WERI-Rb-1 (cell line): Measurements from ENCODE around the gene RIN2.
A peak's percentile ranks its signal among the peaks of the same experiment; 100 is the strongest.

Source experiments
- DNase-seq: peaks from one replicate; pipeline ENCODE4 v3.0.0-alpha.2; 2020
- H3K27ac ChIP-seq: fragments of 250-450 bp; sonication (Bioruptor Pico); 2 replicates; pipeline ENCODE4 v1.5.1; 2020; ENCODE audit warnings: mild to moderate bottlenecking, moderate library complexity
- H3K27me3 ChIP-seq: fragments of 250-450 bp; sonication (Bioruptor Pico); 2 replicates; pipeline ENCODE4 v1.5.1; 2021; ENCODE audit warnings: mild to moderate bottlenecking, low read depth, moderate library complexity; ENCODE audit not compliant: insufficient read depth, severe bottlenecking
- H3K36me3 ChIP-seq: fragments of 250-450 bp; sonication (Bioruptor Pico); 2 replicates; pipeline ENCODE4 v1.5.1; 2020; ENCODE audit warnings: mild to moderate bottlenecking, moderate library complexity
- H3K4me3 ChIP-seq: 2 replicates; pipeline ENCODE4 v1.5.1; 2011; ENCODE audit warnings: low read depth, mild to moderate bottlenecking, control low read depth, low read length
- H3K9me3 ChIP-seq: fragments of 250-450 bp; sonication (Bioruptor Pico); 2 replicates; pipeline ENCODE4 v1.5.1; 2021; ENCODE audit warnings: mild to moderate bottlenecking, moderate library complexity; ENCODE audit not compliant: severe bottlenecking
- TF ChIP-seq, protein P1 (sequence below): IDR thresholded peaks from 2 replicates; pipeline ENCODE4 v1.5.1; 2011; ENCODE audit warnings: low read depth, mild to moderate bottlenecking, control low read depth, inconsistent platforms, low read length

The RIN2 gene

DNA sequence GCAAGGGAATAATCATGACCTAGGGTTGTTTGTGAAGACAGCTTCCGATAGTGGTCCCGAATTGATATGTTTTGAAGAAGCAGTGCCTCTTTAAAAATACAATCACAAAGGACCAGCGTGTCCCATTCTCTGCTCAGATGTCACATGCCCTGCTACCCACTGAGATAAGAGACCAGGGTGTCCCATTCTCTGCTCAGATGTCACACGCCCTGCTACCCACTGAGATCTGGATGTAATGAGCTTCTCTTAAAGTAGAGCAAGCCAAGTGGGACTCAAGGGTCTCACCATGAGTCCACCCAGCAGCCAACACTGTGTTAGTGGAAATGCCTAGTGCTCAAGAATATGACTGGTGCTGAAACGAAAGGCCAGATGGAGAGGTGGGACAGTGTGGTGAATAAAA is 22.2 kb downstream of the RIN2 start:
- H3K27me3 ChIP-seq, result no peaks in the 10 kb centered on the region
- H3K4me3 ChIP-seq, result no peak overlapping the region
- H3K36me3 ChIP-seq, result no peaks in the 10 kb centered on the region
- H3K9me3 ChIP-seq, result no peaks in the 10 kb centered on the region
- H3K27ac ChIP-seq, result no peak overlapping the region
- DNase-seq, result no peak
- TF ChIP-seq, protein P1, sequence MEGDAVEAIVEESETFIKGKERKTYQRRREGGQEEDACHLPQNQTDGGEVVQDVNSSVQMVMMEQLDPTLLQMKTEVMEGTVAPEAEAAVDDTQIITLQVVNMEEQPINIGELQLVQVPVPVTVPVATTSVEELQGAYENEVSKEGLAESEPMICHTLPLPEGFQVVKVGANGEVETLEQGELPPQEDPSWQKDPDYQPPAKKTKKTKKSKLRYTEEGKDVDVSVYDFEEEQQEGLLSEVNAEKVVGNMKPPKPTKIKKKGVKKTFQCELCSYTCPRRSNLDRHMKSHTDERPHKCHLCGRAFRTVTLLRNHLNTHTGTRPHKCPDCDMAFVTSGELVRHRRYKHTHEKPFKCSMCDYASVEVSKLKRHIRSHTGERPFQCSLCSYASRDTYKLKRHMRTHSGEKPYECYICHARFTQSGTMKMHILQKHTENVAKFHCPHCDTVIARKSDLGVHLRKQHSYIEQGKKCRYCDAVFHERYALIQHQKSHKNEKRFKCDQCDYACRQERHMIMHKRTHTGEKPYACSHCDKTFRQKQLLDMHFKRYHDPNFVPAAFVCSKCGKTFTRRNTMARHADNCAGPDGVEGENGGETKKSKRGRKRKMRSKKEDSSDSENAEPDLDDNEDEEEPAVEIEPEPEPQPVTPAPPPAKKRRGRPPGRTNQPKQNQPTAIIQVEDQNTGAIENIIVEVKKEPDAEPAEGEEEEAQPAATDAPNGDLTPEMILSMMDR, result no peak

DNA sequence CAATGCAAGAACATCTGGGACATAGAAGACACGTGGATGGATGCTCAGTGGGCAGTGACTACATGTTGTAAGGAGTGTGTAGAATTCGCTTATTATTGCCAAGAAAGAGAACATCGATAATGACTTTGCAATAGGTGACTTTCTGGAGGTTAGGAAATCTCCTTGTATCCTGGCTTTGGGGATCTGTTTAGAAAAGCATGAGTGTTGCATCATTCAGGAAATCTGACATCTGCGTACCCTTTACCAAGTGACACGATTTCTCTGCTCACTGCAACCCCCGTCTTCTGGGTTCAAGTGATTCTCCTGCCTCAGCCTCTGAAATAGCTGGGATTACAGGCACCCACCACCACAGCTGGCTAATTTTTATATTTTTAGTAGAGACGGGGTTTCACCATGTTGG is 23.2 kb downstream of the RIN2 start:
- H3K4me3 ChIP-seq, result no peak overlapping the region
- no peaks in the 10 kb centered on the region for H3K9me3 ChIP-seq
- no peaks in the 10 kb centered on the region for H3K36me3 ChIP-seq
- DNase-seq, result no peak
- no peaks in the 10 kb centered on the region for H3K27me3 ChIP-seq
- no peak overlapping the region for H3K27ac ChIP-seq
- TF ChIP-seq, protein P1, result no peak

DNA sequence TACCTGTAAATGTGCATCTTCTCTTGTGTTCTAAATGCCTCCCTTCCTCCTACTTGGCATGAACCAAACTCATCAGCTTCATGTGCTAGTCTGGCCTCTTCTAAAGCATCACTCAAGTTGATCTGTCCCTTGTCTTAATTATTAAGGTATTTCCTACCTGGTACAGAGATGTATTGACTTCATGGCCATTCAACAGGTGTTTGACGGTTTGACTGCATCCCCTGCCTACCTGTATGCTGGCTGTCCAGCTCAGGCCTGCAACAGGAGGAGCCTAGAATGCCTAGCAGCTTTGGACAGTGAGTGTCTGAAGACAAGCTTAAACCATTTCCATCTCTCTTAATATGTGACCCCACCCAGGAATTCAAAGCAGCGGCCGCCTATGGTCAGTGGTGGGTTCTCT is 24.6 kb downstream of the RIN2 start:
- no peak for DNase-seq
- H3K36me3 ChIP-seq, result no peaks in the 10 kb centered on the region
- H3K27me3 ChIP-seq, result no peaks in the 10 kb centered on the region
- TF ChIP-seq, protein P1, result no peak
- H3K4me3 ChIP-seq, result no peak overlapping the region
- no peak overlapping the region for H3K27ac ChIP-seq
- no peaks in the 10 kb centered on the region for H3K9me3 ChIP-seq

DNA sequence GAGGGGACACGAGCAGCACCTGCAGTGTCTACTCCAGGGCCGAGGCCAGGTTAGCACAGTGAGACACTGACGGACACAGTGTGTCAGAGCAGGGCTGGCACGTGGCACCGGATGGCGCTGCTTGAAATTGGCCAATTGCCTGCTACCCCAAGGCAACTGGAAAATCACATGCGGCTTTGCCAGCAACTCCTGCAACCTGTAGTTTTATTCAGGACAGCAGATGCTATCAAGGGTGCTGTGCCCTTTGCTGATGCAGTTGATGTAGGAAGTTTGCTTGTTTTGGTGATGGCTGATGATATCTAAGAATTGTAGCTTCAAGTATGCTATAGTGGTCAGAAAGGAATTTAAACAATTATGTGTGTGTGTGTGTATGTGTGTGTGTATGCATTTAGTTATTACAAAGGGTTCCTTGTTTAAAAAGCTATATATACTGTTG is 25.9 kb downstream of the RIN2 start:
- Histone ChIP-seq H3K9me3 (no peaks in the 10 kb centered on the region), H3K36me3 (no peaks in the 10 kb centered on the region), H3K27me3 (no peaks in the 10 kb centered on the region), H3K4me3 (no peak overlapping the region), H3K27ac (no peak overlapping the region)
- DNase-seq, result no peak
- TF ChIP-seq, protein P1, result no peak

DNA sequence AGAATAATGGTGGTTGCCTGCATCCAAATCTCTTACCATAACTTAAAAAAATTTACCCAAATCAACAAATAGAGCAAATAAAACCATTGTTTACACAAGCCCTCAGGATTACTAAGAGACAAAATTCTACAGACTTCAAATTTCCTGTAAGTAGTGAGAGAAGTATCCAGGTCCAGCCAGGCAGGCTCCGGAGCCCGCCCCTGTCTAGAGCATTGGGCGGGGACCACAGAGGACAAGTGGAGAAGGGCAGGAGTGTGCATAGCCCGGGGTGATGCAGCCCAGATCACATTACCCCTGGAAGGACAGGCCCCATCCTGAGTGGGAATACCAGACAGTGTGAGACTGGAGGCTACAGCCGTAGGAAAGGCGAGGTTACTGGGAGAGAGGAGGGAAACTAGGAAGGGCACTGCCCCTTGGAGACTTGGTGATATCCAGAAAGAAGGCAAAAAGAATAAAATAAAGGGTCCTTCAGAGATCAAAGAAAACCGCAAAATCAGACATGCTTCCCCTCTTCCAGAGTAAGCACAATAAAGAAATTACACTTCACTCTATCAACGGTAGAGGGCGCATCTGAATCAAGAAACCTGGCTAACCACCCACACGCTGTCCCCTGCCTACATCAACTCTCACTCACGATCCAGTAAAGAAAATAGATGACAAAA is 26.6 kb downstream of the RIN2 start:
- TF ChIP-seq, protein P1, result peak; percentile 71
- H3K27ac ChIP-seq, result no peak overlapping the region
- H3K4me3 ChIP-seq, result no peak overlapping the region

More for the DNA sequence above, 26.6 kb downstream of the RIN2 start:
- Histone ChIP-seq H3K36me3 (no peaks in the 10 kb centered on the region), H3K9me3 (no peaks in the 10 kb centered on the region), H3K27me3 (no peaks in the 10 kb centered on the region)
- peak; percentile 48 for DNase-seq
